Brain microvascular endothelial cell (primary cell): ENCODE results near the gene MZB1.

Experiments used
- DNase-seq: peaks from one replicate; pipeline ENCODE4 v3.0.0-alpha.2; 2020
- H3K27ac ChIP-seq: fragments of 250-450 bp; sonication (Bioruptor Pico); 2 replicates; pipeline ENCODE4 v1.5.1; 2020; ENCODE audit warnings: mild to moderate bottlenecking, moderate library complexity
- H3K27me3 ChIP-seq: fragments of 250-450 bp; sonication (Bioruptor Pico); replicated peaks from 2 replicates; pipeline ENCODE4 v1.5.1; 2020; ENCODE audit warnings: mild to moderate bottlenecking
- H3K36me3 ChIP-seq: fragments of 250-450 bp; sonication (Bioruptor Pico); replicated peaks from 2 replicates; pipeline ENCODE4 v1.5.1; 2020; ENCODE audit warnings: mild to moderate bottlenecking
- H3K4me3 ChIP-seq: 2 replicates; pipeline ENCODE4 v1.5.1; 2011; ENCODE audit warnings: low read depth, mild to moderate bottlenecking, control low read depth, low read length, moderate library complexity
- CTCF ChIP-seq: IDR thresholded peaks from 2 replicates; pipeline ENCODE4 v1.5.1; 2011; ENCODE audit warnings: low read depth, mild to moderate bottlenecking, moderate library complexity, low read length, control low read depth, inconsistent platforms; ENCODE audit errors: missing control alignments
- in situ Hi-C: cut with HindIII; loops from 2 replicates; pipeline ENCODE4 v1.10.0; 2017; ENCODE audit warnings: low sequenced_read_pairs, low pct_ligation_motif_present

MZB1 gene

GRCh38 chr5:139403418-139403786 is 13.7 kb upstream of the MZB1 start:
- H3K4me3 ChIP-seq: peak overlapping the region; percentile 64
- in situ Hi-C loops: loop anchor here (25.0 kb wide), 1 partner anchor 359 kb away; no protein-coding TSS in a partner anchor
- H3K27me3 ChIP-seq: no peaks in the 10 kb centered on the region
- H3K36me3 ChIP-seq: no peaks in the 10 kb centered on the region
- no peak for TF ChIP-seq CTCF
- no peak for DNase-seq
- peak overlapping the region; percentile 96 for H3K27ac ChIP-seq

- TF ChIP-seq CTCF: peak; percentile 61
- no peak for DNase-seq
- Histone ChIP-seq H3K4me3 (no peak overlapping the region), H3K36me3 (no peaks in the 10 kb centered on the region), H3K27me3 (no peaks in the 10 kb centered on the region), H3K27ac (no peak overlapping the region)
- in situ Hi-C loops: loop anchor here (25.0 kb wide), 1 partner anchor 360 kb away; no protein-coding TSS in a partner anchor
These were observed 12.9 kb upstream of the MZB1 start for GRCh38 chr5:139402561-139403158.

GRCh38 chr5:139401546-139401945 is 11.8 kb upstream of the MZB1 start:
- no peak for TF ChIP-seq CTCF
- Histone ChIP-seq H3K36me3 (no peaks in the 10 kb centered on the region), H3K27me3 (no peaks in the 10 kb centered on the region), H3K4me3 (no peak overlapping the region), H3K27ac (no peak overlapping the region)
- no peak for DNase-seq
- in situ Hi-C loops: loop anchor here (25.0 kb wide), 1 partner anchor 361 kb away; no protein-coding TSS in a partner anchor

GRCh38 chr5:139399501-139400121 is 9.9 kb upstream of the MZB1 start:
- no peaks in the 10 kb centered on the region for H3K36me3 ChIP-seq
- no peak for DNase-seq
- TF ChIP-seq CTCF: no peak
- no peak overlapping the region for H3K27ac ChIP-seq
- in situ Hi-C loops: loop anchor here (25.0 kb wide), 1 partner anchor 363 kb away; no protein-coding TSS in a partner anchor
- H3K27me3 ChIP-seq: no peaks in the 10 kb centered on the region
- H3K4me3 ChIP-seq: no peak overlapping the region

- in situ Hi-C loops: no loop called here
- no peak for TF ChIP-seq CTCF
- DNase-seq: no peak
- Histone ChIP-seq H3K4me3 (no peak overlapping the region), H3K27ac (no peak overlapping the region), H3K36me3 (no peaks in the 10 kb centered on the region), H3K27me3 (peaks cover 4% of the 10 kb centered on the region)
These were observed 8.2 kb upstream of the MZB1 start for GRCh38 chr5:139397921-139398320.
